HL-60 (cell line): ENCODE measurements around the gene PROCA1.

Experiments
- DNase-seq, 2 experiments: peaks; one replicate each; pipeline ENCODE4 v3.0.0-alpha.2; 2010 to 2020; ENCODE audit warnings: low read depth in 1 of 2, low spot score in 1 of 2
- H3K27ac ChIP-seq: fragments of 250-450 bp; sonication (Bioruptor Pico); replicated peaks from 2 replicates; pipeline ENCODE4 v1.5.1; 2020; ENCODE audit warnings: mild to moderate bottlenecking, moderate library complexity
- H3K27me3 ChIP-seq: fragments of 250-450 bp; sonication (Bioruptor Pico); 2 replicates; pipeline ENCODE4 v1.5.1; 2021; ENCODE audit warnings: mild to moderate bottlenecking, moderate library complexity; ENCODE audit not compliant: insufficient read depth, poor library complexity, severe bottlenecking
- H3K4me3 ChIP-seq: replicated peaks from 2 replicates; pipeline ENCODE4 v1.5.1; 2011; ENCODE audit warnings: mild to moderate bottlenecking, control low read depth, low read length; ENCODE audit not compliant: insufficient read depth
- CTCF ChIP-seq: IDR thresholded peaks from one replicate; pipeline ENCODE4 v1.5.1; 2011; ENCODE audit warnings: low read length, control low read depth, inconsistent platforms; ENCODE audit not compliant: insufficient read depth
- GABPA ChIP-seq: IDR thresholded peaks from 2 replicates; pipeline ENCODE4 v1.6.1; 2012; ENCODE audit warnings: low read depth
- POLR2AphosphoS5 ChIP-seq: IDR thresholded peaks from 2 replicates; pipeline ENCODE4 v1.6.1; 2012; ENCODE audit warnings: low read depth
- REST ChIP-seq: IDR thresholded peaks from 2 replicates; pipeline ENCODE4 v1.6.1; 2012; ENCODE audit warnings: low read depth; ENCODE audit not compliant: insufficient replicate concordance
- SPI1 ChIP-seq: IDR thresholded peaks from 2 replicates; pipeline ENCODE4 v1.6.1; 2012; ENCODE audit warnings: low read depth, mild to moderate bottlenecking, borderline replicate concordance

The PROCA1 gene

GRCh38 chr17:28718333-28719020 is 6.8 kb upstream of the PROCA1 start:
- DNase-seq: no peak
- Histone ChIP-seq H3K4me3 (no peak overlapping the region), H3K27ac (no peak overlapping the region), H3K27me3 (peaks cover 7% of the 10 kb centered on the region)
- TF ChIP-seq REST (no peak), GABPA (no peak), SPI1 (no peak), POLR2AphosphoS5 (no peak), CTCF (no peak)

GRCh38 chr17:28717578-28718332 is 6.1 kb upstream of the PROCA1 start, which contains the start of gene RAB34:
Gene RAB34, minus strand, starts transcription at chr17:28717868. Its CDS starts 602 bp downstream, at chr17:28717266.
- no peak within 1 kb of the TSS for H3K27ac ChIP-seq
- DNase-seq: no peak
- peaks cover 7% of the 10 kb centered on the region for H3K27me3 ChIP-seq
- H3K4me3 ChIP-seq: no peak within 1 kb of the TSS
- TF ChIP-seq SPI1 (no peak), GABPA (no peak), POLR2AphosphoS5 (no peak), REST (no peak), CTCF (no peak)

- no peak for DNase-seq
- H3K27ac ChIP-seq: no peak overlapping the region
- TF ChIP-seq POLR2AphosphoS5 (no peak), REST (no peak), SPI1 (no peak)
- peaks cover 7% of the 10 kb centered on the region for H3K27me3 ChIP-seq
- no peak overlapping the region for H3K4me3 ChIP-seq
These were observed 5.3 kb upstream of the PROCA1 start for GRCh38 chr17:28716740-28717577.
